ENCODE data around the gene ARHGEF4.

The ARHGEF4 gene

GRCh38 chr2:130805613-130806012 lies 31.1 kb upstream of the ARHGEF4 start:
- Histone ChIP-seq H3K27me3 (ENCODE audit: control insufficient read depth, insufficient read depth, low read length) (no peaks in the 10 kb centered on the region), H3K4me2 (ENCODE audit: low read length) (no peak overlapping the region), H3K9ac (ENCODE audit: low read depth, low read length) (no peak overlapping the region), H3K4me1 (ENCODE audit: control insufficient read depth, insufficient read depth, low read length) (no peaks in the 10 kb centered on the region), H3K4me3 (ENCODE audit: low read length) (no peak overlapping the region), H3K36me3 (ENCODE audit: insufficient read depth, low read length) (no peaks in the 10 kb centered on the region), H3K9me3 (replicated peaks; ENCODE audit: low read length) (no peaks in the 10 kb centered on the region)

- no peaks in the 10 kb centered on the region for H3K27me3 ChIP-seq (ENCODE audit: control insufficient read depth, insufficient read depth, low read length)
- H3K9me3 ChIP-seq (replicated peaks; ENCODE audit: low read length), result no peaks in the 10 kb centered on the region
- H3K9ac ChIP-seq (ENCODE audit: low read depth, low read length), result no peak overlapping the region
- H3K4me3 ChIP-seq (ENCODE audit: low read length), result no peak overlapping the region
- H3K36me3 ChIP-seq (ENCODE audit: insufficient read depth, low read length), result no peaks in the 10 kb centered on the region
- H3K4me1 ChIP-seq (ENCODE audit: control insufficient read depth, insufficient read depth, low read length), result no peaks in the 10 kb centered on the region
- H3K4me2 ChIP-seq (ENCODE audit: low read length), result no peak overlapping the region
These were observed 30.3 kb upstream of the ARHGEF4 start for GRCh38 chr2:130806370-130806769.

DNA sequence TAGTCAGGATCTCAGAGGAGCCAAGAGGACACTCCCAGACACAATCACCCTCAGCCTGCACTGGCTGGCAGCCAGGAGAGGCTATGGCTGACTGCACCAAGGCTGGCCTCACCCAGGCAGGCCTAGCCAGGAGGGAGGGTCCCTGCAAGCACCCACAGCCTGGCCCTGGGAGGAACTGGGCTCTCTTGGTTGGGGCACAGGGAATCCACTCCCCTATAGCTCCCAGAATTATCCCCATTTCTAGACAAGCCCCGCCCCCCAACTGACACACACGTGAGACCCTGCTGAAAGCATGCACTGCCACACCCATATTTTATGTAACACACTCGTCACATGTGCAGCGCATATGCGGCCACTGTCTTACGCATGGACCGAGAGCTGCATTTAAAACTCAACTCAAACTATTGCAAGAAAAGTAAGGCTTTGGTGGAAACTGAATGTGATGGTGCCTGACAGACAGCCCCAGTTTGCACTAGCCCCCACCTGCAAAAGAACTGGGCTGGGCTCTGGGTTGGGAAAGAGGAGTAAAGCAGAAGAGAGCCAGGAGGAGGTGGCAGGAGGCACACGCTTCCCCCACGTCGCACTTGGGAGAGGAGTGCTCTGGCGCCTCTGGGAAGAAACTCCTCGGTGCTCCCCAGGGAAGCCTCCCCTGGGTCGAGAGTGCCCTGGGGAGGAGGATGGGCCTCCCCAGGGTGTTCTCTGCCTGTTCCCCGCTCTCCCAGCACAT lies 28.9 kb upstream of the ARHGEF4 start:
- no peaks in the 10 kb centered on the region for H3K36me3 ChIP-seq (ENCODE audit: insufficient read depth, low read length)
- H3K27me3 ChIP-seq (ENCODE audit: control insufficient read depth, insufficient read depth, low read length), result no peaks in the 10 kb centered on the region
- no peak overlapping the region for H3K4me3 ChIP-seq (ENCODE audit: low read length)
- no peak overlapping the region for H3K9ac ChIP-seq (ENCODE audit: low read depth, low read length)
- no peaks in the 10 kb centered on the region for H3K4me1 ChIP-seq (ENCODE audit: control insufficient read depth, insufficient read depth, low read length)
- H3K9me3 ChIP-seq (replicated peaks; ENCODE audit: low read length), result no peaks in the 10 kb centered on the region
- H3K4me2 ChIP-seq (ENCODE audit: low read length), result no peak overlapping the region

GRCh38 chr2:130808482-130809268 lies 28.0 kb upstream of the ARHGEF4 start:
- Histone ChIP-seq H3K27me3 (ENCODE audit: control insufficient read depth, insufficient read depth, low read length) (no peaks in the 10 kb centered on the region), H3K4me2 (ENCODE audit: low read length) (no peak overlapping the region), H3K4me1 (ENCODE audit: control insufficient read depth, insufficient read depth, low read length) (no peaks in the 10 kb centered on the region), H3K9ac (ENCODE audit: low read depth, low read length) (no peak overlapping the region), H3K9me3 (replicated peaks; ENCODE audit: low read length) (no peaks in the 10 kb centered on the region), H3K4me3 (ENCODE audit: low read length) (no peak overlapping the region), H3K36me3 (ENCODE audit: insufficient read depth, low read length) (no peaks in the 10 kb centered on the region)

- H3K4me1 ChIP-seq (ENCODE audit: control insufficient read depth, insufficient read depth, low read length), result no peaks in the 10 kb centered on the region
- no peaks in the 10 kb centered on the region for H3K36me3 ChIP-seq (ENCODE audit: insufficient read depth, low read length)
- H3K9ac ChIP-seq (ENCODE audit: low read depth, low read length), result no peak overlapping the region
- H3K9me3 ChIP-seq (replicated peaks; ENCODE audit: low read length), result no peaks in the 10 kb centered on the region
- no peak overlapping the region for H3K4me2 ChIP-seq (ENCODE audit: low read length)
- H3K27me3 ChIP-seq (ENCODE audit: control insufficient read depth, insufficient read depth, low read length), result no peaks in the 10 kb centered on the region
- H3K4me3 ChIP-seq (ENCODE audit: low read length), result no peak overlapping the region
These were observed 26.2 kb upstream of the ARHGEF4 start for GRCh38 chr2:130810490-130810889.

DNA sequence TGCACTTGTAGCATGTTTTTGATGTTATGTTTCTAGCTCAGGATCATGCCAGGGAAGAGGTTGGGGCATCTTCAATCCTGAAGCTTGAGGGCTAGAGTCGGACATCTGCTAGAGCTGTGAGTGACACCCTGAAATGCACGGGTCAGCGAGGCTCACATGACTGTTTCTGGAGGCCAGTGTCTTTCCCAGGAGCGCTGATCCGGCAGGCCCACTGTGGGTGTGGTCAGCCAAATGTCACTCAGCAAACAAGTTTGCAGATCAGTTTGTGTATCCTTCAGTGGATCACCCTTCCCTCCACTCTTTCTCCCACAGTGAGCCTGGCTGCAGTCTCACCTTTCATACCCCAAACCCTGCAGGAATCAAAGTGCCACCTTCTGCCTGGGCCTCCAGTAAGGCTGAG lies 23.0 kb upstream of the ARHGEF4 start:
- no peak overlapping the region for H3K9ac ChIP-seq (ENCODE audit: low read depth, low read length)
- H3K36me3 ChIP-seq (ENCODE audit: insufficient read depth, low read length), result no peaks in the 10 kb centered on the region
- no peaks in the 10 kb centered on the region for H3K27me3 ChIP-seq (ENCODE audit: control insufficient read depth, insufficient read depth, low read length)
- H3K4me1 ChIP-seq (ENCODE audit: control insufficient read depth, insufficient read depth, low read length), result no peaks in the 10 kb centered on the region
- H3K4me2 ChIP-seq (ENCODE audit: low read length), result no peak overlapping the region
- no peaks in the 10 kb centered on the region for H3K9me3 ChIP-seq (replicated peaks; ENCODE audit: low read length)
- no peak overlapping the region for H3K4me3 ChIP-seq (ENCODE audit: low read length)

- Histone ChIP-seq H3K4me1 (ENCODE audit: control insufficient read depth, insufficient read depth, low read length) (no peaks in the 10 kb centered on the region), H3K9ac (ENCODE audit: low read depth, low read length) (no peak overlapping the region), H3K4me2 (ENCODE audit: low read length) (no peak overlapping the region), H3K27me3 (ENCODE audit: control insufficient read depth, insufficient read depth, low read length) (peaks cover 3% of the 10 kb centered on the region), H3K4me3 (ENCODE audit: low read length) (no peak overlapping the region), H3K36me3 (ENCODE audit: insufficient read depth, low read length) (no peaks in the 10 kb centered on the region), H3K9me3 (replicated peaks; ENCODE audit: low read length) (no peaks in the 10 kb centered on the region)
These were observed 21.6 kb upstream of the ARHGEF4 start for GRCh38 chr2:130814931-130815680.

DNA sequence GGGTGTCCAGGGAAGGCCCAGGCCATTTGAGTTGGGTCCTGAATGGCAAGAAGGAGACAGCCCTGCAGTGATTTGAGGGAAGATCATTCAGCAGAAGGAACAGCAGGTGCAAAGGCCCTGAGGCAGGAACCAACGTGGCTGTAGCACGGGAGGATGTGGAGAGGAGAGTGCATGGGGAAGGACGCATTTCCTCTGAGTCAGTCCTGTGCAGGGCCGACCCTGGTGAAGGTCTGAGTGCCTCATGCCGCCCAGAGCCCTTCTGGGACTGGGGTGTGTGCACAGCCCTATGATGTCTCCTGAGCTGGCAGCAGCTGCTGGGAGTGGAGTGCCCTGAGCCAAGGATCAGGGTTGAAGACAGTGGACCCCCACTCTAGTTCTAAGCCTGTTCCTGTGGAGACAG lies 17.9 kb upstream of the ARHGEF4 start:
- no peak overlapping the region for H3K4me3 ChIP-seq (ENCODE audit: low read length)
- H3K9ac ChIP-seq (ENCODE audit: low read depth, low read length), result no peak overlapping the region
- H3K4me1 ChIP-seq (ENCODE audit: control insufficient read depth, insufficient read depth, low read length), result no peaks in the 10 kb centered on the region
- H3K4me2 ChIP-seq (ENCODE audit: low read length), result no peak overlapping the region
- H3K27me3 ChIP-seq (ENCODE audit: control insufficient read depth, insufficient read depth, low read length), result peaks cover 3% of the 10 kb centered on the region
- no peaks in the 10 kb centered on the region for H3K36me3 ChIP-seq (ENCODE audit: insufficient read depth, low read length)
- no peaks in the 10 kb centered on the region for H3K9me3 ChIP-seq (replicated peaks; ENCODE audit: low read length)

GRCh38 chr2:130819226-130819607 lies 17.5 kb upstream of the ARHGEF4 start:
- H3K36me3 ChIP-seq (ENCODE audit: insufficient read depth, low read length), result no peaks in the 10 kb centered on the region
- no peak overlapping the region for H3K9ac ChIP-seq (ENCODE audit: low read depth, low read length)
- H3K4me2 ChIP-seq (ENCODE audit: low read length), result no peak overlapping the region
- H3K4me1 ChIP-seq (ENCODE audit: control insufficient read depth, insufficient read depth, low read length), result peaks cover 3% of the 10 kb centered on the region
- peaks cover 3% of the 10 kb centered on the region for H3K27me3 ChIP-seq (ENCODE audit: control insufficient read depth, insufficient read depth, low read length)
- H3K9me3 ChIP-seq (replicated peaks; ENCODE audit: low read length), result no peaks in the 10 kb centered on the region
- no peak overlapping the region for H3K4me3 ChIP-seq (ENCODE audit: low read length)

DNA sequence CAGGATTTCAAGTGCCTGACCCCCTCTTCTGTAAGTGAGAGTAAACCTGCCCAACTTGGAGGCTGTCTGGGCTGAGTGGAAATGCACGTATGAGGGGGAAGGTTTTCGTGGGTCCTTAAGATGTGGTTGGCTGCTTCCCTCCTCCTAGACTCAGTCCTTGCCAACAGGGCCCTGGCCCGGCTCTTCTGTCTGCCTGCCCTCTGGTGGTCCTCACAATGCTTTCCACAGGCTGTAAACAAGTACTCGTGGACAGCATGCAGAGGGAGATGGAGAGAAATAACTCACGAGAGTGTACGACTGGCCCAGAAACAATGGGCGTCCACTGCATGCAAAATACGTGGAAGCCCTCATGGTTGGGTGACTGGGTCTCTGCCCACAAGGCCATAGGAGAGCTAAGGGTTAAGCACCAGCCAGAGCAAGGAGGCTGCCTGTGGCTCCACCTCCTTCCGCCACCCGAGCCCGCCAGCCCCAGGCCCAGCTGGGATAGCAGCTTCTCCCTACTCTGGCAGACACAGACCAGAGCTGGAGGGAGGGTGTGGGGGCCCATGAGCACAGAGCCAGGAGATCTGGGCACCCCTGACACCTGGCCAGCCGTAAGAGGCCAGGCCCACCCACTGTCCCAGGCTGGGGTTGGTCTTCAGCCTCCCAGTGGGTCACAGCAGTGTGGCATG lies 17.0 kb upstream of the ARHGEF4 start:
- no peak overlapping the region for H3K4me3 ChIP-seq (ENCODE audit: low read length)
- H3K4me2 ChIP-seq (ENCODE audit: low read length), result no peak overlapping the region
- H3K9me3 ChIP-seq (replicated peaks; ENCODE audit: low read length), result no peaks in the 10 kb centered on the region
- H3K9ac ChIP-seq (ENCODE audit: low read depth, low read length), result no peak overlapping the region
- peaks cover 3% of the 10 kb centered on the region for H3K27me3 ChIP-seq (ENCODE audit: control insufficient read depth, insufficient read depth, low read length)
- peaks cover 4% of the 10 kb centered on the region for H3K4me1 ChIP-seq (ENCODE audit: control insufficient read depth, insufficient read depth, low read length)
- no peaks in the 10 kb centered on the region for H3K36me3 ChIP-seq (ENCODE audit: insufficient read depth, low read length)

- Histone ChIP-seq H3K4me3 (ENCODE audit: low read length) (no peak overlapping the region), H3K36me3 (ENCODE audit: insufficient read depth, low read length) (no peaks in the 10 kb centered on the region), H3K9ac (ENCODE audit: low read depth, low read length) (no peak overlapping the region), H3K4me1 (ENCODE audit: control insufficient read depth, insufficient read depth, low read length) (peaks cover 4% of the 10 kb centered on the region), H3K27me3 (ENCODE audit: control insufficient read depth, insufficient read depth, low read length) (peaks cover 3% of the 10 kb centered on the region), H3K4me2 (ENCODE audit: low read length) (no peak overlapping the region), H3K9me3 (replicated peaks; ENCODE audit: low read length) (no peaks in the 10 kb centered on the region)
These were observed 16.3 kb upstream of the ARHGEF4 start for GRCh38 chr2:130820279-130820861.

All from skeletal muscle satellite cell (primary cell).